ENCODE results near the gene LARGE1.

LARGE1 gene

GRCh38 chr22:33720166-33720878 is 200.0 kb downstream of the LARGE1 start:
- DNase-seq (ENCODE audit: low spot score), result no peak

- DNase-seq (ENCODE audit: low spot score), result no peak
Observed at GRCh38 chr22:33717694-33718396, 202.4 kb downstream of the LARGE1 start.

GRCh38 chr22:33715237-33715985 is 204.9 kb downstream of the LARGE1 start:
- no peak for DNase-seq (ENCODE audit: low spot score)

- DNase-seq (ENCODE audit: low spot score), result no peak
Observed at GRCh38 chr22:33710326-33710725, 209.9 kb downstream of the LARGE1 start.

GRCh38 chr22:33707581-33707980 is 212.7 kb downstream of the LARGE1 start:
- no peak for DNase-seq (ENCODE audit: low spot score)

GRCh38 chr22:33706100-33706499 is 214.2 kb downstream of the LARGE1 start:
- no peak for DNase-seq (ENCODE audit: low spot score)

GRCh38 chr22:33699176-33699575 is 221.1 kb downstream of the LARGE1 start:
- DNase-seq (ENCODE audit: low spot score), result no peak

GRCh38 chr22:33697640-33698039 is 222.6 kb downstream of the LARGE1 start:
- DNase-seq (ENCODE audit: low spot score), result no peak

- DNase-seq (ENCODE audit: low spot score), result no peak
Observed at GRCh38 chr22:33691057-33691630, 229.1 kb downstream of the LARGE1 start.

- DNase-seq (ENCODE audit: low spot score), result no peak
Observed at GRCh38 chr22:33688903-33689302, 231.4 kb downstream of the LARGE1 start.

- DNase-seq (ENCODE audit: low spot score), result no peak
Observed at GRCh38 chr22:33687464-33687863, 232.8 kb downstream of the LARGE1 start.

- no peak for DNase-seq (ENCODE audit: low spot score)
Observed at GRCh38 chr22:33684087-33684486, 236.2 kb downstream of the LARGE1 start.

GRCh38 chr22:33682927-33683326 is 237.3 kb downstream of the LARGE1 start:
- DNase-seq (ENCODE audit: low spot score), result no peak

GRCh38 chr22:33680632-33681031 is 239.6 kb downstream of the LARGE1 start:
- no peak for DNase-seq (ENCODE audit: low spot score)

GRCh38 chr22:33678523-33678922 is 241.8 kb downstream of the LARGE1 start:
- no peak for DNase-seq (ENCODE audit: low spot score)

- DNase-seq (ENCODE audit: low spot score), result no peak
Observed at GRCh38 chr22:33677536-33677935, 242.7 kb downstream of the LARGE1 start.

GRCh38 chr22:33674357-33674756 is 245.9 kb downstream of the LARGE1 start:
- DNase-seq (ENCODE audit: low spot score), result no peak

GRCh38 chr22:33669746-33670145 is 250.5 kb downstream of the LARGE1 start:
- no peak for DNase-seq (ENCODE audit: low spot score)

GRCh38 chr22:33666961-33667619 is 253.2 kb downstream of the LARGE1 start:
- DNase-seq (ENCODE audit: low spot score), result no peak

GRCh38 chr22:33666279-33666960 is 253.9 kb downstream of the LARGE1 start:
- no peak for DNase-seq (ENCODE audit: low spot score)

GRCh38 chr22:33659448-33659847 is 260.8 kb downstream of the LARGE1 start:
- DNase-seq (ENCODE audit: low spot score), result no peak

Data from left forelimb (tissue), 1 donor.